Nephron (organoid): ENCODE results near the gene POU6F1.

Experiments
- H3K27ac Mint-ChIP-seq, 3 experiments: 2 replicates each; pipeline ENCODE4 v1.8.0; 2020; ENCODE audit warnings: mixed read lengths in 3 of 3, mild to moderate bottlenecking in 2 of 3, moderate library complexity in 1 of 3
- H3K27me3 Mint-ChIP-seq: 2 replicates; pipeline ENCODE4 v1.8.0; 2021; ENCODE audit warnings: low read depth, mild to moderate bottlenecking, moderate library complexity, mixed read lengths
- H3K36me3 Mint-ChIP-seq: 2 replicates; pipeline ENCODE4 v1.8.0; 2020; ENCODE audit warnings: low read depth, mixed read lengths
- H3K4me1 Mint-ChIP-seq: 2 replicates; pipeline ENCODE4 v1.8.0; 2020; ENCODE audit warnings: mixed read lengths
- H3K4me3 Mint-ChIP-seq, 3 experiments: 2 replicates each; pipeline ENCODE4 v1.8.0; 2020; ENCODE audit warnings: mild to moderate bottlenecking in 3 of 3, mixed read lengths in 3 of 3, moderate library complexity in 2 of 3
- H3K9me3 Mint-ChIP-seq: 2 replicates; pipeline ENCODE4 v1.8.0; 2020; ENCODE audit warnings: mixed read lengths
- TF ChIP-seq, protein P1 (sequence below), 3 experiments: fragments of 200-600 bp; sonication (generic); IDR thresholded peaks; one replicate each; pipeline ENCODE4 v1.5.0; 2021; ENCODE audit warnings: antibody characterized with exemption in 3 of 3; ENCODE audit not compliant: unreplicated experiment in 3 of 3

The POU6F1 gene

DNA sequence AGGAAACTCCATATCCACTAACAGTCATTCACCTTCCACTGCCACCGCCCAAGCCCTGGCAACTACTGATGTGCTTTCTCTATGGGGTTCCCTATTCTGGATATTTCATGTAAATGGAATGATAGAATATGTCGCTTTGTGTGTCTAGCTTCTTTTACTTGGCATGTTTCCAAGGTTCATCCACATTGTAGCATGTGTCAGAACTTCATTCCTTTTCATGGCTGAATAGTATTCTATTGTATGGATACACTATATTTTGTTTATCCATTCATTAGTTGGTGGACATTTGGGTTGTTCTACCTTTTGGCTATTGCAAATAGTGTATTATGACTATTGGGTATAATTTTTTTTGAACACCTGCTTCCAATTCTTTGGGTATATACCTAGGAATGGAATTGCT, 8.6 kb downstream of the POU6F1 start:
- no peaks in the 10 kb centered on the region for H3K9me3 Mint-ChIP-seq
- H3K27ac Mint-ChIP-seq, result no peak overlapping the region
- H3K4me1 Mint-ChIP-seq, result no peaks in the 10 kb centered on the region
- TF ChIP-seq, protein P1, sequence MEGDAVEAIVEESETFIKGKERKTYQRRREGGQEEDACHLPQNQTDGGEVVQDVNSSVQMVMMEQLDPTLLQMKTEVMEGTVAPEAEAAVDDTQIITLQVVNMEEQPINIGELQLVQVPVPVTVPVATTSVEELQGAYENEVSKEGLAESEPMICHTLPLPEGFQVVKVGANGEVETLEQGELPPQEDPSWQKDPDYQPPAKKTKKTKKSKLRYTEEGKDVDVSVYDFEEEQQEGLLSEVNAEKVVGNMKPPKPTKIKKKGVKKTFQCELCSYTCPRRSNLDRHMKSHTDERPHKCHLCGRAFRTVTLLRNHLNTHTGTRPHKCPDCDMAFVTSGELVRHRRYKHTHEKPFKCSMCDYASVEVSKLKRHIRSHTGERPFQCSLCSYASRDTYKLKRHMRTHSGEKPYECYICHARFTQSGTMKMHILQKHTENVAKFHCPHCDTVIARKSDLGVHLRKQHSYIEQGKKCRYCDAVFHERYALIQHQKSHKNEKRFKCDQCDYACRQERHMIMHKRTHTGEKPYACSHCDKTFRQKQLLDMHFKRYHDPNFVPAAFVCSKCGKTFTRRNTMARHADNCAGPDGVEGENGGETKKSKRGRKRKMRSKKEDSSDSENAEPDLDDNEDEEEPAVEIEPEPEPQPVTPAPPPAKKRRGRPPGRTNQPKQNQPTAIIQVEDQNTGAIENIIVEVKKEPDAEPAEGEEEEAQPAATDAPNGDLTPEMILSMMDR (IDR thresholded peaks at IDR 0.05; ENCODE audit: unreplicated experiment in 3 of 3), result no peak
- no peaks in the 10 kb centered on the region for H3K36me3 Mint-ChIP-seq
- no peaks in the 10 kb centered on the region for H3K27me3 Mint-ChIP-seq
- H3K4me3 Mint-ChIP-seq, result no peak overlapping the region

DNA sequence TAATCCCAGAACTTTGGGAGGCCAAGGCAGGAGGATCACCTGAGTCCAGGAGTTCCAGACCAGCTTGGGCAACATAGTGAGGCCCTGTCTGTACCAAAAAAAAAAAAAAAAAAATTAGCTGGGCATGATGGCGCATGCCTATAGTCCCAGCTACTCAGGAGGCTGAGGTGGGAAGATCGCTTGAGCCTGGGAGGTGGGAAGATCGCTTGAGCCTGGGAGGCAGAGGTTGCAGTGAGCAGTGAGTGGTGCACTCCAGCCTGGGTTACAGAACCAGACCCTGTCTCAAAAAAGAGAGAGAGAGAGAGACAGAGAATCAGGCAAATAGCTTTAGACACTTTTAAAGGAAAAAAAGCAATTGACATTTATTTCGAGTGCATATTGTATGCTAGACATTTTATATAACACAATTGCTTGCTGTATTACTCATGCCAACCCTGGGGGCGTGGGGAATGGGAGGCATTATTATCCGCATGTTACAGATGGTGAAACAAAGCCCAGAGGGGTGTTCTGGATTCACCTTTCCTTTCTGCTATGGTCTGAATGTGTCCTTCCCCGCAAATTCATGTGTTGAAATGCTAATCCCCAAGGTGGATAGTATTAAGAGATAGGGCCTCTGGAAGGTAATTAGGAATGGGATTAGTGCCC, 9.7 kb downstream of the POU6F1 start:
- no peaks in the 10 kb centered on the region for H3K4me1 Mint-ChIP-seq
- TF ChIP-seq, protein P1 (IDR thresholded peaks at IDR 0.05; ENCODE audit: unreplicated experiment in 3 of 3), result no peak
- no peaks in the 10 kb centered on the region for H3K9me3 Mint-ChIP-seq
- no peaks in the 10 kb centered on the region for H3K27me3 Mint-ChIP-seq
- H3K27ac Mint-ChIP-seq, result no peak overlapping the region
- H3K4me3 Mint-ChIP-seq, result no peak overlapping the region
- no peaks in the 10 kb centered on the region for H3K36me3 Mint-ChIP-seq

DNA sequence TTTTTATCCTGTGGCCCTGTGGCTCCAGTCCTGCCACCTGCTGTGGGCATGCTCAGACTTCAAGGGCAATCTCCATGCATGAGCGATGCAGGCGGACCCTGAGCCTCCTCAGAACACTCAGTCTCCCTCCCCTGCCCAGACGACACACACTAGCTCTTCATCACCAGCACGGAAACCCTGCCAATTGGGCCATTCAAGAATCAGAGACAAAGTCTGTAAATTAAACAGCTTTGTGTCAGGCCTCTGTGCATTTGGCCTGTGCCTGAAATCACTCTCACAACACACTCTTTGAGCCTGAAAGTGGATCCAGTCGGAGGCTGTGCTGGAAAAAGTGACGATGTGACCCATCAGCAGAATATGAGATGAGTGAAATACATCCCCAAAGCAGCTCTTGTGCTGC, 12.5 kb downstream of the POU6F1 start:
- no peak overlapping the region for H3K27ac Mint-ChIP-seq
- H3K4me1 Mint-ChIP-seq, result no peaks in the 10 kb centered on the region
- TF ChIP-seq, protein P1 (IDR thresholded peaks at IDR 0.05; ENCODE audit: unreplicated experiment in 3 of 3), result no peak
- no peak overlapping the region for H3K4me3 Mint-ChIP-seq
- no peaks in the 10 kb centered on the region for H3K27me3 Mint-ChIP-seq
- no peaks in the 10 kb centered on the region for H3K36me3 Mint-ChIP-seq
- H3K9me3 Mint-ChIP-seq, result no peaks in the 10 kb centered on the region

DNA sequence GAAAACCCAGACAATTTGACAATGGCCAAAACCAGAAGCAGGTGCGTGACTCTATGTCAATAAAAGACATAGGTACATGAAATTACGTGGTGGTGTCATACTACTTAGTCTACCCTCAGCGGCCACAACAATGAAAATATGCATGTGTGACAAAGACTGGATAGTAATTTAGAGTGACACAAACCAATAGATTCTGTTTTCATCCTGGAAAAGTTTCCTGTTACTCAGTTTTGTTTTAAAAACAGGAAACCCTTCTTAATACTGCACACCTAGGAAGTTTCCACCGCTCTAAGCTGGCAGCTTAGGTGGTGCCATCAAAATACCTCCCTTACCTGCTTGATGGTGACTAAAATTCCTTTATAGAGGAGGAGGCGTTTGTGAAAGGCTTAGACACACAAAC, 15.1 kb downstream of the POU6F1 start:
- Mint-ChIP-seq H3K9me3 (no peaks in the 10 kb centered on the region), H3K27ac (no peak overlapping the region), H3K4me1 (no peaks in the 10 kb centered on the region), H3K4me3 (no peak overlapping the region), H3K27me3 (no peaks in the 10 kb centered on the region), H3K36me3 (no peaks in the 10 kb centered on the region)
- TF ChIP-seq, protein P1 (IDR thresholded peaks at IDR 0.05; ENCODE audit: unreplicated experiment in 3 of 3), result no peak

GRCh38 chr12:51200806-51201205, 17.1 kb downstream of the POU6F1 start:
- TF ChIP-seq, protein P1 (IDR thresholded peaks at IDR 0.05; ENCODE audit: unreplicated experiment in 3 of 3), result no peak
- Mint-ChIP-seq H3K36me3 (no peaks in the 10 kb centered on the region), H3K27ac (no peak overlapping the region), H3K4me3 (no peak overlapping the region), H3K27me3 (no peaks in the 10 kb centered on the region), H3K9me3 (no peaks in the 10 kb centered on the region), H3K4me1 (no peaks in the 10 kb centered on the region)

DNA sequence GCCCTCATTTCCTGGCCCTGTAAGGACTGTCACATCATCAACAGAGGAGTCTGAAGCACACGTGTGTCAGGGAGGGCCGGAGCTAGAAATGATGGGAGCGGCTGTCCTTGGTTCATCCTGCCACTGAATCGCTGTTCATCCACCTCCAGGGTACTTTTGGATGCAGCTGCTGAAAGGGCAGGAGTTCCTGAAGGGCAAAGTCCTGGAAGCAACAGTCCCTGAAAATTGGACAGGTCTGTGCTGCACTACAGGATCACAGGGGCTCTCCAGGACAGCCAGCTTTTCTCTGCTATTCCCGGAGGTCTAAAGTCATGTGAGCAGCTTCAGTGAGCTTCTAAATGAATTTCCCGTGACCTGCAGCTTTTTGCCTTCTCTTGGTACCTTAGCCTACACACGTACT, 17.7 kb downstream of the POU6F1 start:
- Mint-ChIP-seq H3K4me1 (no peaks in the 10 kb centered on the region), H3K27ac (no peak overlapping the region), H3K36me3 (no peaks in the 10 kb centered on the region), H3K27me3 (no peaks in the 10 kb centered on the region), H3K9me3 (no peaks in the 10 kb centered on the region), H3K4me3 (no peak overlapping the region)
- TF ChIP-seq, protein P1 (IDR thresholded peaks at IDR 0.05; ENCODE audit: unreplicated experiment in 3 of 3), result no peak
